HG03039 (cell line): ENCODE measurements around the gene MTERF4.

Experiments used
- ATAC-seq: cut with Tn5 transposase; IDR thresholded peaks from one replicate; pipeline ENCODE4 v1.9.1; 2021; ENCODE audit warnings: mild to moderate bottlenecking, moderate library complexity; ENCODE audit not compliant: unreplicated experiment

Gene MTERF4

GRCh38 chr2:241052677-241053360 is 49.3 kb downstream of the MTERF4 start:
- no peak for ATAC-seq

- ATAC-seq: no peak
These were observed 50.3 kb downstream of the MTERF4 start for GRCh38 chr2:241051578-241052487.

GRCh38 chr2:241050624-241051577 is 51.2 kb downstream of the MTERF4 start:
- no peak for ATAC-seq

- no peak for ATAC-seq
These were observed 52.1 kb downstream of the MTERF4 start for GRCh38 chr2:241049739-241050623.

GRCh38 chr2:241048949-241049343 is 53.1 kb downstream of the MTERF4 start:
- ATAC-seq: no peak

- no peak for ATAC-seq
These were observed 53.7 kb downstream of the MTERF4 start for GRCh38 chr2:241048149-241048948.

- ATAC-seq: no peak
These were observed 54.7 kb downstream of the MTERF4 start for GRCh38 chr2:241047253-241048010.
